Panc1 (cell line): ENCODE data around the gene FZD2. TPM values are rescaled to one million over a fixed set of nuclear protein-coding genes. Genes with fewer than 3 reads are reported as not detected.

Experiments
- ATAC-seq: fragments of 200-7000 bp; cut with Tn5 transposase; 2 replicates; pipeline ENCODE4 v1.9.1; 2020; ENCODE audit warnings: mild to moderate bottlenecking, moderate library complexity
- BruUV-seq: library from RNA; stranded (reverse); fragments of 400-500 nt; replicated peaks from 2 replicates; lab custom pipeline; 2021; lab: Mats Ljungman, UMichigan
- CTCF ChIA-PET: fragments of 300-600 bp; sonication (Branson Sonifier 250); formaldehyde crosslinking; loops from one replicate; lab custom pipeline; 2022; ENCODE audit warnings: antibody characterized with exemption; lab: Charles Lee
- POLR2A ChIA-PET: fragments of 300-600 bp; sonication (Branson Sonifier 250); formaldehyde crosslinking; loops from one replicate; lab custom pipeline; 2022; ENCODE audit warnings: antibody characterized with exemption; lab: Charles Lee
- DNase-seq: peaks from one replicate; pipeline ENCODE4 v3.0.0-alpha.2; 2010; ENCODE audit warnings: low read depth, low spot score
- H3K27ac ChIP-seq: 2 replicates; pipeline ENCODE4 v1.5.1; 2011; ENCODE audit warnings: mild to moderate bottlenecking, low read length, inconsistent platforms
- H3K27me3 ChIP-seq: fragments of 200-500 bp; sonication (Bioruptor generic); 2 replicates; pipeline ENCODE4 v1.6.0; 2014; ENCODE audit warnings: low read length, inconsistent platforms; ENCODE audit not compliant: control insufficient read depth, insufficient read depth
- H3K36me3 ChIP-seq: fragments of 200-500 bp; sonication (Bioruptor generic); 2 replicates; pipeline ENCODE4 v1.5.1; 2014; ENCODE audit warnings: inconsistent platforms, mild to moderate bottlenecking, low read length, moderate library complexity; ENCODE audit not compliant: control insufficient read depth, insufficient read depth
- H3K4me1 ChIP-seq: 2 replicates; pipeline ENCODE4 v1.5.1; 2011; ENCODE audit warnings: inconsistent platforms, mild to moderate bottlenecking, low read length, moderate library complexity; ENCODE audit not compliant: control insufficient read depth, insufficient read depth
- H3K4me3 ChIP-seq, 2 experiments: 2 replicates each; pipeline ENCODE4 v1.5.1; 2011 to 2012; ENCODE audit warnings: low read depth in 2 of 2, low read length in 2 of 2, mild to moderate bottlenecking in 2 of 2, inconsistent platforms in 1 of 2, moderate library complexity in 1 of 2
- H3K9me3 ChIP-seq: fragments of 200-500 bp; sonication (Bioruptor generic); 2 replicates; pipeline ENCODE4 v1.5.1; 2014; ENCODE audit warnings: low read depth, mild to moderate bottlenecking, inconsistent platforms, low read length, moderate library complexity; ENCODE audit not compliant: control insufficient read depth, insufficient read depth
- POLR2AphosphoS5 ChIP-seq: IDR thresholded peaks from 2 replicates; pipeline ENCODE4 v1.6.1; 2012; ENCODE audit warnings: mild to moderate bottlenecking, low read depth, low read length, moderate library complexity
- REST ChIP-seq, 2 experiments: IDR thresholded peaks; 2 replicates each; pipeline ENCODE4 v1.6.1; 2011 to 2012; ENCODE audit warnings: low read depth in 2 of 2, control low read depth in 1 of 2, low read length in 1 of 2, mild to moderate bottlenecking in 1 of 2, moderate library complexity in 1 of 2; ENCODE audit not compliant: insufficient read depth in 1 of 2
- SIN3A ChIP-seq: IDR thresholded peaks from 2 replicates; pipeline ENCODE4 v1.6.1; 2012; ENCODE audit warnings: low read depth, mild to moderate bottlenecking, low read length, moderate library complexity, borderline replicate concordance; ENCODE audit not compliant: insufficient read depth
- TCF7L2 ChIP-seq: IDR thresholded peaks from 2 replicates; pipeline ENCODE4 v1.6.1; 2011; ENCODE audit warnings: mild to moderate bottlenecking, low read depth, low read length, inconsistent platforms
- in situ Hi-C: cut with HindIII; loops from 2 replicates; pipeline ENCODE4 v1.10.0; 2016; ENCODE audit warnings: low sequenced_read_pairs, low pct_unique_long_range_greater_than_20kb
- intact Hi-C: fragments of 100-400 bp; cut with micrococcal nuclease; formaldehyde crosslinking; loops from one replicate; pipeline ENCODE4 v1.10.0; 2022; ENCODE audit not compliant: unreplicated experiment
- total RNA-seq: library from RNA; stranded (reverse); gene quantifications from one replicate; pipeline ENCODE4 v1.2.1, GENCODE V29; 2021; ENCODE audit not compliant: unreplicated experiment
- TF ChIP-seq, protein P1 (sequence below): fragments of 450-650 bp; IDR thresholded peaks from 2 replicates; pipeline ENCODE4 v1.5.1; 2017; ENCODE audit warnings: mild to moderate bottlenecking

Gene FZD2
- total RNA-seq, 1 experiment from 2014 or later: 35.4 TPM

DNA sequence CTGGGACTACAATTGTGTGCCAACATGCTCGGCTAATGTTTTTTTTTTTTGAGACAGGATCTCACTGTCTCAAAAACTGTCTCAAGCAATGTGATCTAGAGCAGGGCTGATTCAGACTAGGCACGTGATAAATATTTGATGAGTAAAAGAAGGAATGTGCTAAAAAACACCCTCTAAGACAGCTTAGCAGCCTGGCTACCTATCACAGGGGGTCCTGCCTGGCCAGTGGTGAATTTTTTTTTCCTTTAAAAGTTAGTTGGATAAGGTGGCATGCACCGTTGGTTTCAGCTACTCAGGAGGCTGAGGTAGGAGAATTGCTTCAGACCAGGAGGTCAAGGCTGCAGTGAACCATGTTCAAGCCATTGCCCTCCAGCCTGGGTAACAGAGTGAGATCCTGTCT lies 39.3 kb upstream of the FZD2 start:
- Histone ChIP-seq H3K9me3 (no peaks in the 10 kb centered on the region), H3K27me3 (no peaks in the 10 kb centered on the region), H3K27ac (no peak overlapping the region), H3K4me1 (no peaks in the 10 kb centered on the region), H3K4me3 (no peak overlapping the region), H3K36me3 (no peaks in the 10 kb centered on the region)
- intact Hi-C loops: no loop called here
- in situ Hi-C loops: no loop called here
- ATAC-seq (no peak), DNase-seq (no peak)
- ChIA-PET POLR2A (no interaction called here), CTCF (no interaction called here)
- BruUV-seq: no TSS peak
- TF ChIP-seq TCF7L2: no peak
- TF ChIP-seq REST (IDR thresholded peaks at IDR 0.05; ENCODE audit: insufficient read depth in 1 of 2, low read depth in 2 of 2, low read length in 1 of 2): no peak
- no peak for TF ChIP-seq POLR2AphosphoS5
- TF ChIP-seq SIN3A: no peak
- TF ChIP-seq, protein P1, sequence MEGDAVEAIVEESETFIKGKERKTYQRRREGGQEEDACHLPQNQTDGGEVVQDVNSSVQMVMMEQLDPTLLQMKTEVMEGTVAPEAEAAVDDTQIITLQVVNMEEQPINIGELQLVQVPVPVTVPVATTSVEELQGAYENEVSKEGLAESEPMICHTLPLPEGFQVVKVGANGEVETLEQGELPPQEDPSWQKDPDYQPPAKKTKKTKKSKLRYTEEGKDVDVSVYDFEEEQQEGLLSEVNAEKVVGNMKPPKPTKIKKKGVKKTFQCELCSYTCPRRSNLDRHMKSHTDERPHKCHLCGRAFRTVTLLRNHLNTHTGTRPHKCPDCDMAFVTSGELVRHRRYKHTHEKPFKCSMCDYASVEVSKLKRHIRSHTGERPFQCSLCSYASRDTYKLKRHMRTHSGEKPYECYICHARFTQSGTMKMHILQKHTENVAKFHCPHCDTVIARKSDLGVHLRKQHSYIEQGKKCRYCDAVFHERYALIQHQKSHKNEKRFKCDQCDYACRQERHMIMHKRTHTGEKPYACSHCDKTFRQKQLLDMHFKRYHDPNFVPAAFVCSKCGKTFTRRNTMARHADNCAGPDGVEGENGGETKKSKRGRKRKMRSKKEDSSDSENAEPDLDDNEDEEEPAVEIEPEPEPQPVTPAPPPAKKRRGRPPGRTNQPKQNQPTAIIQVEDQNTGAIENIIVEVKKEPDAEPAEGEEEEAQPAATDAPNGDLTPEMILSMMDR: no peak

DNA sequence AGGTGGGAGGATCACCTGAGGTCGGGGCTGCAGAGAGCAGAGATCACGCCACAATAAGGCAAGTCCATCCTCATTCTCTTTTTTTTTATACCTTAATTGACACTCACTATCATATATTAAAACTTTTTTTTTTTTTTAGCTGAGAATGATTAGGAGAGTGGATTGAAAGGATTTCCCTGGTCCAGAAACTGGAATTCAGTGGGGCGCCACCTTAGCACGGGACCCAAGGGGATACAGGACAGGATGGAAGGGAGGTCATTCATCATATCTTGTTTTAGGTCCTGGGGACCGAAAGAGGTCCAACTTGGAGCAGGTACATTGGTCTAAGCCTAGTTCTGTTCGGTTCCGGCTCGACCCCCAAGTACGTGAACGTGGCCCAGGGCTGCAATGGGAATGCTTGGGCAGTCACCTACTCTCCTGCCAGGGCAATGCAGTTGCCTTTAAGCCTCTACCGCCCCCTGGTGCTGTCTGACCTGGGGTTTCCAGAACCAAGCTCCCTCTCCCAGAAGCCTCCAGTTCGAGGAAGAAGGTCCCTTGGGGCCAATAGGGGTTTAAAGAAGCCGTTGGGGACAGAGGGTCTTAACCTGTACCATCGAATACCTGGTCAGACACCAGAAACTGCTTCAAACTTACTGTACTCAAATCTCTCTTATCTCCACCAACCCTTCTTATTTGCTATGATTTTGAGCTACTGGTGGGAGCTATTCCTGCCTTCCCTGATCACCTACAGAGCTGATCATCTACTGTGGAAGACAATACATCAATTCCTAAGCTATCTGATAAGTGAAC lies 34.2 kb upstream of the FZD2 start:
- H3K27me3 ChIP-seq: no peaks in the 10 kb centered on the region
- H3K9me3 ChIP-seq: no peaks in the 10 kb centered on the region
- in situ Hi-C loops: no loop called here
- H3K4me3 ChIP-seq: no peak overlapping the region
- intact Hi-C loops: no loop called here
- no peak for DNase-seq
- H3K4me1 ChIP-seq: no peaks in the 10 kb centered on the region
- ATAC-seq: peak; percentile 94
- no peak overlapping the region for H3K27ac ChIP-seq
- no TSS peak for BruUV-seq
- no peaks in the 10 kb centered on the region for H3K36me3 ChIP-seq
- ChIA-PET POLR2A (interaction anchor here (0.5 to 0.6 kb wide), 2 partner anchors 35 to 49 kb away, joined by 4 read pairs; no protein-coding TSS in a partner anchor), CTCF (interaction anchor here (0.5 to 1.1 kb wide), 12 partner anchors 8 to 543 kb away, joined by 3 to 7 read pairs (median 4); partner anchors contain the start of gene GPATCH8)
- TF ChIP-seq, protein P1: peak; percentile 80
- no peak for TF ChIP-seq SIN3A
